H7 (cell line): ENCODE data around the gene ALOX5. TPM values are rescaled to one million over a fixed set of nuclear protein-coding genes. Genes with fewer than 3 reads are reported as not detected.
"Not testable (repeated sequence)": the region's sequence is repeated elsewhere in the genome, so short reads cannot be mapped to it uniquely, and the experiment has no call there.

Experiments used
- DNase-seq: peaks from one replicate; pipeline ENCODE4 v3.0.0; 2012
- H3K27me3 ChIP-seq: 2 replicates; pipeline ENCODE4 v1.6.0; 2011; ENCODE audit warnings: mild to moderate bottlenecking, low read length; ENCODE audit not compliant: control insufficient read depth, insufficient read depth
- H3K36me3 ChIP-seq: replicated peaks from 2 replicates; pipeline ENCODE4 v1.5.1; 2011; ENCODE audit warnings: low read length; ENCODE audit not compliant: control insufficient read depth, insufficient read depth
- H3K4me3 ChIP-seq: 2 replicates; pipeline ENCODE4 v1.5.1; 2011; ENCODE audit warnings: low read depth, mild to moderate bottlenecking, control low read depth, low read length, moderate library complexity; ENCODE audit not compliant: insufficient read depth
- total RNA-seq: library from RNA; depleted of rRNA; stranded (reverse); fragments of >200 nt; shearing (Covaris generic); gene quantifications from 2 replicates; pipeline ENCODE4 v1.2.3, GENCODE V29; 2014

Gene ALOX5
- total RNA-seq, 1 experiment from 2014 or later, result 0.10 TPM

DNA sequence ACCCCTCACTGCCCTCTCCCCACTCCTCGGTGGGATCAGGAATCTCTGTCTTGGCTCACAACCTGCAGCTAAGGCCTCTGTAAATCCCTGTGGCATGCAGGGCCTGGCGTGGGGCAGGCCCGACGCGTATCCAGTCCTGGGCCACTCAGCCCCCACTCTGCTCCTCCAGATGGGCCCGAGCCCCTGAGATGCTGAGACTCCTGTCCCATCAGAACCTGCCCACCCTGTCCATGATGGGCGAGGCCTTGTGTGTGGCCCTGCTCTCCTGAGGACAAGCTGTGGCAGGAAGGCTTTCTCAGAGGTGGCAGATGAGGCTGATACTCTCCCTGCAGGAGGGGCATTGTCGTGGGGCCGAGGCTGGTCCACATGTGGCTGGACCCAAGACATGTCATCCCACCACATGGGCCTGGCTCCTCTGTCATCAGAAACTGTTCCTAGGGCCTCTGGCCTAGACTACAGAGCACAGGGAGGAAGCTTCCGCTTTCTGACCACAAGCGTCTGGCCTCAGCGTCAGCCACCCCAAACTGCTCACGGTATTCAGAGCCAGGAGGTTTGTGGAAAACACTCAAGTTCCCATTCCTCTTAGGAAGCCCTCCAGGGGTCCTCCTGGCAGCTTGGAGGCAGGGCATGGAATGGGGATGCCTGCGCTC, 6.0 kb downstream of the ALOX5 start:
- peak; percentile 8 for DNase-seq
- no peaks in the 10 kb centered on the region for H3K36me3 ChIP-seq
- H3K4me3 ChIP-seq, result no peak overlapping the region
- peaks cover 10% of the 10 kb centered on the region for H3K27me3 ChIP-seq

- peak; percentile 17 for DNase-seq
- 0 out of 2 replicates have a peak, but pooled peaks cover 2% of the 10 kb centered on the region for H3K27me3 ChIP-seq
- no peak overlapping the region for H3K4me3 ChIP-seq
- no peaks in the 10 kb centered on the region for H3K36me3 ChIP-seq
Measured at GRCh38 chr10:45380903-45381620, 7.0 kb downstream of the ALOX5 start.

- H3K27me3 ChIP-seq, result 0 out of 2 replicates have a peak, but pooled peaks cover under 1% of the 10 kb centered on the region
- DNase-seq, result peak; percentile 16
- H3K36me3 ChIP-seq, result no peaks in the 10 kb centered on the region
- H3K4me3 ChIP-seq, result no peak overlapping the region
Measured at GRCh38 chr10:45382591-45382990, 8.6 kb downstream of the ALOX5 start.

DNA sequence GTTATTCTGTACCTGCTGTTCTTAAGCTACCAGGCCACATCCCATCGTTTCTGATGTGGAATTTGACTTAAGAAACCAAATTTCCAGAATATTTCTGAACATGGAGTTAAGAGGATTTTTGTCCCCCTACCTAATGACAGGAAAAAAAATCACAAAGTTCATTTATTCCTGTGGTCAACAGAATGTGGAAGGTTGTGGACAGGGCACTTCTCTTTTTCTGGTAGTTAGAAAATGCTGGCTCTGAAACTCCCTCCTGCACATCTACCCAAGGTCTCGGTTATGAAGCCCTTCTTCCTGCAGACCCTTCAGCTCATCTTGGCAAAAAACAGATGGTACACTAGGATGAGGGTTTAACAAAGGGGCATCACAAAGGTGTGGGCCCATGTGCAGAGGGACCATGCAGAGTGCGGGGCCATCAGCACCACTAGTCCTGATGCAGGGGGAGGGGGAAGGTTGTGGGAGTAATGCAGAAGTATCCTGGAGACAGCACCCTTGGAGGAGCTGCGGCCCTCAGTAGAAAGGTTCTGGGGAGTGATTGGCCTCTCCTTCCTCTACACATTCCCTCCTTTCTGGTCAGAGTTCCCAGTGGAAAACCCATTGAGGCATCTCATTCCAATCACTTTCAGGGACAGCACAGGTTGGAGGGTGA, 9.8 kb downstream of the ALOX5 start:
- no peaks in the 10 kb centered on the region for H3K36me3 ChIP-seq
- H3K4me3 ChIP-seq, result no peak overlapping the region
- H3K27me3 ChIP-seq, result no peaks in the 10 kb centered on the region
- peak; percentile 6 for DNase-seq

DNA sequence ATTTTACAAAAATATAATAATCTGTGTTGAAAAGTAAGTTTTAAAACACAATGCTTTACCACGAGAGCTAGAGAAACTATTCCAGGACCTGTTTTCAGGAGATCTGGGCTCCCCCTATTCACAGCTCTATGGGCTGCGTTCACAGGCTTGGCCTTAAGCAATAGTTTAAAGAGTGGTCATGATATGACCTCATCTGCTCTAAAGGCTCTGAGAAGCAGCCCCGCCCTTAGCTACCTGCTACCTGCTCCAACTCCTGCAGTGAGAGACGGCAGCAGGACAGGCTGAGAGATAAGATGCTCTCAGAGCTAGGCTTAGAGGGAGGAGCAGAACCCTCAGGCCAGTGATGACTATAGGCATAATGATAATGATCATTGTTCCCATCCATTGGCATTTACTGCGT, 12.6 kb downstream of the ALOX5 start:
- Histone ChIP-seq H3K27me3 (no peaks in the 10 kb centered on the region), H3K36me3 (no peaks in the 10 kb centered on the region), H3K4me3 (no peak overlapping the region)
- no peak for DNase-seq

- Histone ChIP-seq H3K36me3 (no peaks in the 10 kb centered on the region), H3K4me3 (no peak overlapping the region), H3K27me3 (no peaks in the 10 kb centered on the region)
- DNase-seq, result no peak
Measured at GRCh38 chr10:45387096-45387893, 13.3 kb downstream of the ALOX5 start.

- H3K36me3 ChIP-seq, H3K4me3 ChIP-seq, H3K27me3 ChIP-seq, DNase-seq: not testable (repeated sequence)
Measured at GRCh38 chr10:45389671-45390070, 15.7 kb downstream of the ALOX5 start.

DNA sequence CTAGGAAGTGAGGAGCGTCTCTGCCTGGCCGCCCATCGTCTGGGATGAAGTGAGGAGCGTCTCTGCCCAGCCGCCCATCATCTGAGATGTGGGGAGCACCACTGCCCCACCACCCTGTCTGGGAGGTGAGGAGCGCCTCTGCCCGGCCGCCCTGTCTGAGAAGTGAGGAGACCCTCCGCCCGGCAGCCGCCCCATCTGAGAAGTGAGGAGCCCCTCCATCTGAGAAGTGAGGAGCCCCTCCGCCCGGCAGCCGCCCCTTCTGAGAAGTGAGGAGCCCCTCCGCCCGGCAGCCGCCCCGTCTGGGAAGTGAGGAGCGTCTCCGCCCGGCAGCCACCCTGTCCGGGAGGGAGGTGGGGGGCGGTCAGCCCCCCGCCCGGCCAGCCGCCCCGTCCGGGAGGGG, 17.6 kb downstream of the ALOX5 start:
- H3K36me3 ChIP-seq, H3K4me3 ChIP-seq, H3K27me3 ChIP-seq, DNase-seq: not testable (repeated sequence)

DNA sequence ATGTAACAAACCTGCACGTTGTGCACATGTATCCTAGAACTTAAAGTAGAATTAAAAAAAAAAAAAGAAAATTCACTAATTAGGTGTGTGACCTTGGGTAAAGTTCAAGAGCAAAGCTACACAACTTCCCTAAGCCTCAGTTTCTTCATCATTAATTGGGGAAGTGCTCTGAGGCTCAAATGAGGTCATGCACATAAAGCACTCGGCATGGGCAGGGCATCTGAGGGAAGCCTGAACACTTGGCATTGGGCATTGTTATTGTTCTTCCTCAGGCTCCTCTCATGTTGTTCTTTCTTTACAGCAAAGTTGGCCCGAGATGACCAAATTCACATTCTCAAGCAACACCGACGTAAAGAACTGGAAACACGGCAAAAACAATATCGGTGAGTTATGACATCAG, 21.5 kb downstream of the ALOX5 start:
- no peaks in the 10 kb centered on the region for H3K36me3 ChIP-seq
- DNase-seq, result no peak
- no peaks in the 10 kb centered on the region for H3K27me3 ChIP-seq
- no peak overlapping the region for H3K4me3 ChIP-seq

- no peaks in the 10 kb centered on the region for H3K36me3 ChIP-seq
- DNase-seq, result no peak
- H3K4me3 ChIP-seq, result no peak overlapping the region
- no peaks in the 10 kb centered on the region for H3K27me3 ChIP-seq
Measured at GRCh38 chr10:45398595-45398994, 24.6 kb downstream of the ALOX5 start.

- DNase-seq, result no peak
- Histone ChIP-seq H3K36me3 (no peaks in the 10 kb centered on the region), H3K4me3 (no peak overlapping the region), H3K27me3 (no peaks in the 10 kb centered on the region)
Measured at GRCh38 chr10:45399113-45399512, 25.1 kb downstream of the ALOX5 start.

DNA sequence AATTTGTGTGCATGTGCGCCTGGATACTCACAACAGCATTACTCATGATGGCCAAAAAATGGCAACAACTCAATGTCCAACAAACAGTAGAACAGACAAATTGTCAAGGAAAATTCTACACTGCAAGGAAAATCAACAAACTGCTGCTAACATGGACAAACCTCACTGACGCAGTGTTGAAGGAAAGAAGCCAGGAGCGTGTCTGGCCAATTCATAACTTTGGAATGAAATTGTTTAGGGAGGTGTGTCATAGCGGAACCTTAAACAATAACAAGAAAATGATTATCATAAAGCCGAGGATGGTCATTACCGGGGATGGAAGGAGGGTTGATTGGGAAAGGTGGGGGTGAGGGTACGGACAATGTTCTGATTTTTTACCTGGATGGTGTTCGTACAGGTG, 29.1 kb downstream of the ALOX5 start:
- Histone ChIP-seq H3K4me3 (no peak overlapping the region), H3K27me3 (no peaks in the 10 kb centered on the region), H3K36me3 (no peaks in the 10 kb centered on the region)
- no peak for DNase-seq

DNA sequence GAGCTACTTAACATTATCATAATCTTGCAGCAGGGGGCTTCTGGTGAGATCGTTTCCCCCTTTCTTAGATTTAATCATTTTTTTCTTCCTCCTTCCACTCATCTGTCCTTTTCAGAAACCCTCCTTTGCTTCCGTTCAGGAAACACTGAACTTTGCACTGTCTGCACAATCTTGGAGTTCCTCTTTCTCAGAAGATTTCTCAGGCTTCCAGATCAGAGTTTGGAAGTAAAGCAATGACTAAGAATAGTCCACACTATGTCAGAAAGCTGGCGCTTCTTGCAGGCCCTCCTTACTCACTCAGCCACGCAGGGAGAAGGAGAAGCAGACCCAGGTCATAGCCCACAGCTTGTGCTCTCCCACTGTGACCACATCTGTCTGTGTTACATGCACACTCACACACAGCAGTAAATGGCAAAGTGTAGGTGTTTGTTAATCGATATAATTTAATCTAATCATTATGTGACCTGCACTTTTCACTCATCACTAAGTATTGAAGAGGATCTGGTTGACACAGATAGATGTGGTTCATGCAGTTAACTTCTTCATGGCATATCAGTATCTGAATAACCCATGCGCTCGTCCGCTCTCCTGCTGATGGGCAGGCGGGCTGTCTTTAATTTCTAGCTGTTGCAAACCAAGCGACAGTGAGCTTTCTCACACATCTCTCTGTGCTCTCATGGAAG, 30.2 kb downstream of the ALOX5 start:
- DNase-seq, result no peak
- Histone ChIP-seq H3K27me3 (no peaks in the 10 kb centered on the region), H3K36me3 (no peaks in the 10 kb centered on the region), H3K4me3 (no peak overlapping the region)

DNA sequence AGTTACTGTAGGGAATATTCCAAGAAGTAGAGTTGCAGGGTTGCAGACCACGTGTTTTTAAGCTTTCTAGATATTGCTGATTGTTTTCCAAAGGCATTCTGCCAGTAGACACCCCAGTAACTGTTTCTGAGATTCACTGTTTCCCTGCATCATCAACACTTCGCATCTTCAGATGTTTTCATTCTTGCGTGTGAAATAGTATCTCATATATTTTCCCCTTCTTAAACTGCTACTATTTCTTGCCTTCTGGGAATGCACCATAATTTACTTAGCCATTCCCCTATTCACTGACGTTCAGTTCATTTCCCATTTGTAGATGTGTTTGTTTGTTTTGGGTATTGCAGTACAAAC, 30.7 kb downstream of the ALOX5 start:
- no peaks in the 10 kb centered on the region for H3K27me3 ChIP-seq
- DNase-seq, result no peak
- no peaks in the 10 kb centered on the region for H3K36me3 ChIP-seq
- H3K4me3 ChIP-seq, result no peak overlapping the region
